K562 (cell line): ENCODE measurements around the gene ITPR2. TPM values are rescaled to one million over a fixed set of nuclear protein-coding genes. Genes with fewer than 3 reads are reported as not detected.
A peak's percentile ranks its signal among the peaks of the same experiment; 100 is the strongest.

Experiments used
- ATAC-seq: fragments of 200-7000 bp; cut with Tn5 transposase; 3 replicates; pipeline ENCODE4 v1.9.1; 2020; ENCODE audit warnings: moderate library complexity
- BruUV-seq: library from RNA; stranded (reverse); fragments of 400-500 nt; replicated peaks from 2 replicates; lab custom pipeline; 2021; lab: Mats Ljungman, UMichigan
- CTCF ChIA-PET: fragments of 300-600 bp; formaldehyde crosslinking; extraction: SDS; loops from one replicate; lab custom pipeline; 2021; ENCODE audit warnings: low intra/inter-chr PET ratio; lab: Yijun Ruan, JAX
- POLR2A ChIA-PET: fragments of 300-600, 350-650 bp; sonication (Branson Sonifier 250); formaldehyde crosslinking; extraction: SDS; loops from one replicate; lab custom pipeline; 2021; ENCODE audit warnings: antibody characterized with exemption, inconsistent platforms; lab: Yijun Ruan, JAX
- DNase-seq, 4 experiments: peaks; one replicate each; pipeline versions ENCODE4 v3.0.0 to v3.0.0-alpha.2; 2011 to 2018; ENCODE audit warnings: low spot score in 3 of 4, mixed read lengths in 3 of 4; ENCODE audit errors: extremely low read depth in 1 of 4
- FAIRE-seq: peaks from 2 replicates; lab custom pipeline; 2011; peaks lifted over from hg19 to GRCh38; lab: Jason Lieb, UNC
- H2AFZ ChIP-seq: 2 replicates; pipeline ENCODE4 v1.6.0; 2011; ENCODE audit warnings: low read depth, low read length, control low read depth, inconsistent platforms
- H3K27ac ChIP-seq: fragments of 200-600 bp; 3 replicates; pipeline ENCODE4 v1.8.0; 2011; ENCODE audit warnings: low read depth, mild to moderate bottlenecking, control low read depth, inconsistent platforms, low read length, moderate library complexity, mixed read lengths; ENCODE audit errors: extremely low read depth
- H3K27me3 ChIP-seq, 2 experiments: fragments of 300-600 bp in 1 of 2; 2 replicates in 1 of 2; 3 replicates in 1 of 2; pipeline versions ENCODE4 v1.6.0 to v1.8.0; 2011; ENCODE audit warnings: inconsistent platforms in 2 of 2, low read length in 2 of 2, mild to moderate bottlenecking in 1 of 2, mixed read lengths in 1 of 2, moderate library complexity in 1 of 2; ENCODE audit not compliant: control insufficient read depth in 2 of 2, insufficient read depth in 2 of 2
- H3K36me3 ChIP-seq: fragments of 300-600 bp; 3 replicates; pipeline ENCODE4 v1.8.0; 2011; ENCODE audit warnings: mild to moderate bottlenecking, low read length, inconsistent platforms; ENCODE audit not compliant: control insufficient read depth, insufficient read depth
- H3K4me1 ChIP-seq, 2 experiments: fragments of 200-600 bp in 1 of 2; replicated peaks in 1 of 2; 2 replicates in 1 of 2; 3 replicates in 1 of 2; pipeline versions ENCODE4 v1.5.1 to v1.8.0; 2011; ENCODE audit warnings: inconsistent platforms in 2 of 2, low read length in 2 of 2, mild to moderate bottlenecking in 1 of 2, mixed read lengths in 1 of 2, moderate library complexity in 1 of 2; ENCODE audit not compliant: control insufficient read depth in 2 of 2, insufficient read depth in 2 of 2
- H3K4me2 ChIP-seq: 2 replicates; pipeline ENCODE4 v1.6.1; 2011; ENCODE audit warnings: low read length, control low read depth, inconsistent platforms, mixed read lengths; ENCODE audit not compliant: insufficient read depth
- H3K4me3 ChIP-seq: fragments of 200-600 bp; sonication (generic), shearing (Covaris generic); 2 replicates; pipeline ENCODE4 v1.5.1; 2016; ENCODE audit warnings: control low read depth, inconsistent platforms
- H3K79me2 ChIP-seq: fragments of 200-600 bp; 3 replicates; pipeline ENCODE4 v1.8.0; 2011; ENCODE audit warnings: low read length, inconsistent platforms; ENCODE audit not compliant: control insufficient read depth, insufficient read depth
- H3K9ac ChIP-seq, 2 experiments: 2 replicates each; pipeline versions ENCODE4 v1.6.0 to v1.6.1; 2011; ENCODE audit warnings: low read depth in 2 of 2, low read length in 2 of 2, control low read depth in 1 of 2, inconsistent platforms in 1 of 2, mild to moderate bottlenecking in 1 of 2, mixed read lengths in 1 of 2; ENCODE audit not compliant: insufficient read depth in 1 of 2
- H3K9me1 ChIP-seq: one replicate; pipeline ENCODE4 v1.6.0; 2011; ENCODE audit warnings: inconsistent platforms, mild to moderate bottlenecking, low read length, moderate library complexity; ENCODE audit not compliant: control insufficient read depth, insufficient read depth
- H3K9me3 ChIP-seq: replicated peaks from 2 replicates; pipeline ENCODE4 v1.5.1; 2011; ENCODE audit warnings: low read depth, low read length, inconsistent platforms; ENCODE audit not compliant: control insufficient read depth, insufficient read depth
- H4K20me1 ChIP-seq: replicated peaks from 2 replicates; pipeline ENCODE4 v1.6.1; 2011; ENCODE audit warnings: low read length, inconsistent platforms, mixed read lengths; ENCODE audit not compliant: control insufficient read depth, insufficient read depth
- CLOCK ChIP-seq: fragments of 250-450 bp; sonication (Bioruptor Pico); IDR thresholded peaks from 2 replicates; pipeline ENCODE4 v1.4.0; 2020; ENCODE audit warnings: mild to moderate bottlenecking, moderate library complexity, borderline replicate concordance
- IFI16 ChIP-seq: fragments of 250-450 bp; sonication (Bioruptor Pico); IDR thresholded peaks from 2 replicates; pipeline ENCODE4 v2.1.2; 2022; ENCODE audit warnings: mild to moderate bottlenecking, inconsistent platforms
- POLR3A ChIP-seq: IDR thresholded peaks from 2 replicates; pipeline ENCODE4 v1.6.1; 2011; ENCODE audit warnings: borderline replicate concordance, mild to moderate bottlenecking, moderate library complexity; ENCODE audit not compliant: insufficient read length, insufficient read depth; ENCODE audit errors: extremely low read depth
- PTTG1 ChIP-seq: fragments of 450-650 bp; IDR thresholded peaks from 2 replicates; pipeline ENCODE4 v1.6.1; 2016; ENCODE audit warnings: low read depth, mild to moderate bottlenecking, missing genetic modification characterization, missing compliant biosample characterization
- SP2 ChIP-seq: IDR thresholded peaks from 2 replicates; pipeline ENCODE4 v1.6.1; 2011; ENCODE audit warnings: mild to moderate bottlenecking, low read depth, low read length, moderate library complexity; ENCODE audit not compliant: poor library complexity, severe bottlenecking; ENCODE audit errors: extremely low read depth
- USF2 ChIP-seq: sonication (generic); formaldehyde crosslinking; IDR thresholded peaks from 2 replicates; pipeline ENCODE4 v1.5.0; 2020; ENCODE audit warnings: missing genetic modification reagents
- ZC3H8 ChIP-seq: fragments of 450-650 bp; IDR thresholded peaks from 2 replicates; pipeline ENCODE4 v1.6.1; 2017
- WGBS: fragments of 100-300 bp; shearing (Covaris generic); methylation state at CpG from one replicate; pipeline ENCODE4 v1.1.6; 2016; ENCODE audit warnings: low coverage, mixed read lengths; ENCODE audit not compliant: insufficient coverage; ENCODE audit errors: missing lambda C conversion rate; 5-methylcytosine and 5-hydroxymethylcytosine counted together
- in situ Hi-C: fragments of 300-500 bp; cut with MboI; formaldehyde crosslinking; loops from 4 replicates; pipeline ENCODE4 v1.15.0; 2018; ENCODE audit warnings: inconsistent platforms, mixed read lengths
- intact Hi-C: fragments of 100-400 bp; cut with micrococcal nuclease; formaldehyde crosslinking; loops from 2 replicates; pipeline ENCODE4 v1.14.2; 2022
- polyA plus RNA-seq, 8 experiments: library from polyadenylated mRNA; depleted of rRNA in 4 of 8; stranded (reverse) in 5 of 8; unstranded in 3 of 8; fragments of >200 nt; fragmentation: Nextera tagmentation in 2 of 8; fragmentation: Illumina TruSeq in 1 of 8; extraction: Ambion mirVana in 2 of 8; extraction: Trizol in 1 of 8; gene quantifications; 2 replicates each; pipeline versions ENCODE4 v1.2.1 to v1.2.3, GENCODE V29; 2011 to 2014; ENCODE audit warnings: inconsistent platforms in 1 of 8, missing spikeins in 1 of 8
- total RNA-seq, 7 experiments: library from RNA; depleted of rRNA in 6 of 7; stranded (reverse); fragments of >200 nt in 6 of 7; fragmentation: Illumina TruSeq in 2 of 7; extraction: Trizol in 2 of 7; gene quantifications; 2 replicates each; pipeline versions ENCODE4 v1.2.1 to v1.2.3, GENCODE V29; 2011 to 2021; ENCODE audit warnings: low replicate concordance in 1 of 7

The ITPR2 gene
- total and polyA plus RNA-seq, 9 of the 15 experiments (the other 6 are each of a cell fraction or from before 2014, with no cell fraction given) = 0.21 to 3.3 (median 0.95) TPM

GRCh38 chr12:26611598-26611997 lies 221.4 kb downstream of the ITPR2 start:
- Histone ChIP-seq H3K9ac (no peak overlapping the region), H3K27ac (no peak overlapping the region), H3K36me3 (no peaks in the 10 kb centered on the region), H3K4me1 (no peaks in the 10 kb centered on the region; a peak in 2 of 5 replicates), H4K20me1 (no peaks in the 10 kb centered on the region), H3K9me3 (no peaks in the 10 kb centered on the region), H3K9me1 (no peaks in the 10 kb centered on the region), H3K79me2 (no peaks in the 10 kb centered on the region), H3K27me3 (no peaks in the 10 kb centered on the region), H2AFZ (no peak overlapping the region), H3K4me2 (no peak overlapping the region), H3K4me3 (no peak overlapping the region)
- TF ChIP-seq USF2 (CRISPR knock-in tag) (peak; percentile 54), POLR3A (no peak), ZC3H8 (no peak), CLOCK (CRISPR knock-in tag) (no peak), PTTG1 (tag) (no peak), SP2 (no peak), IFI16 (CRISPR knock-in tag) (no peak)
- ATAC-seq = no peak
- no TSS peak for BruUV-seq
- intact Hi-C loops (loop anchor here (5.0 kb wide), 1 partner anchor 514 kb away; no protein-coding TSS in a partner anchor), in situ Hi-C loops (no loop called here)
- ChIA-PET CTCF (no interaction called here), POLR2A (no interaction called here)
- WGBS = 31% methylated on average over 6 of the region's 6 CpGs
- no peak for DNase-seq
- FAIRE-seq = no peak
